HG03280 (cell line): ENCODE results near the gene TLE1.
"Not testable (repeated sequence)": the region's sequence is repeated elsewhere in the genome, so short reads cannot be mapped to it uniquely, and the experiment has no call there.

Experiments used
- ATAC-seq: cut with Tn5 transposase; IDR thresholded peaks from one replicate; pipeline ENCODE4 v1.9.1; 2021; ENCODE audit warnings: mild to moderate bottlenecking, moderate library complexity; ENCODE audit not compliant: unreplicated experiment

TLE1 gene

DNA sequence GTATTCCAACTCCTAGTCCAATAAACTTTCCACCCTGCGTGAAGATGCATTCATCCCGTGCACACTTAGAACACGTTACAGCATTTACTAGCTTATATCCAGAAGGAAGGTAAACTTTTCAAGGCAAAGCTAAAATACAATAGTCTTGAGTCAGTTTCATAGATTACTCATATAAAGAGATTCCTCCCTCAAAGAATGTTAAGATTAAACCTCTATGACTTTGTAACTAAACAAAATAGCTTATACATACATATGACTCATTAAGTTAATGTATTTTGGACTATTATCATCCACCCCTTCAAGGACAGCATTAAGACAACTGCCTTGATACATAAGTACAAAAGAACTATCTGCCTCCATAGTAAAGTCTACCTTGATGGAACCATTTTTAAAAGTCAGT, 36.1 kb downstream of the TLE1 start:
- no peak for ATAC-seq

DNA sequence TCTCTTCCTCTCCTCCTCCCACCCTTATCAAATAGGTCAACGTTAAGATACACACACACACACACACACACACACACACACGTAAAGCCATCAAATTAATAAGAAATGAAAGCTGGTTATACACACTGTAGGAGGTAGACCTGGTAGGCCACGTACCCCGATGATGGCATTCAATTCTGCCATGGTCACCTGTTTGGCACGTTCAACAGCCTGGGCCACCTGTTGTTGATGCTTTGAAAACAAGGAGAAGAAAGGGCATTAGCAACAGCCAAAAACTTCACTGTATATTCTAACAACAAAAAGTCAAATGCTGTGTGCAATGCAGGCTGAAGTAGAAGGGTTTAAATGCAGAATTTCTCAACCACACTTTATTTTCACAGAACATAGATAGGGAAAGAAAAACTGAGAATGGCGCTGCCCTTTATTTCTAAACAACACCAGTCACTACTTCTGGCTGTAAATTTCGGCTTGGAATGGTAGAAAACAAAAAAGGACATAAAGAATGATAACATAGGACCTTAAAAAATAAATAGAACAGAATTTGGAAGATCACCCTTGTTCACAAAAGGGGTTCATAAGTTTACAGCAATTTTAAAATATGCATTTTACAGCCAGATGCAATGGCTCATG, 37.2 kb downstream of the TLE1 start:
- ATAC-seq: no peak

DNA sequence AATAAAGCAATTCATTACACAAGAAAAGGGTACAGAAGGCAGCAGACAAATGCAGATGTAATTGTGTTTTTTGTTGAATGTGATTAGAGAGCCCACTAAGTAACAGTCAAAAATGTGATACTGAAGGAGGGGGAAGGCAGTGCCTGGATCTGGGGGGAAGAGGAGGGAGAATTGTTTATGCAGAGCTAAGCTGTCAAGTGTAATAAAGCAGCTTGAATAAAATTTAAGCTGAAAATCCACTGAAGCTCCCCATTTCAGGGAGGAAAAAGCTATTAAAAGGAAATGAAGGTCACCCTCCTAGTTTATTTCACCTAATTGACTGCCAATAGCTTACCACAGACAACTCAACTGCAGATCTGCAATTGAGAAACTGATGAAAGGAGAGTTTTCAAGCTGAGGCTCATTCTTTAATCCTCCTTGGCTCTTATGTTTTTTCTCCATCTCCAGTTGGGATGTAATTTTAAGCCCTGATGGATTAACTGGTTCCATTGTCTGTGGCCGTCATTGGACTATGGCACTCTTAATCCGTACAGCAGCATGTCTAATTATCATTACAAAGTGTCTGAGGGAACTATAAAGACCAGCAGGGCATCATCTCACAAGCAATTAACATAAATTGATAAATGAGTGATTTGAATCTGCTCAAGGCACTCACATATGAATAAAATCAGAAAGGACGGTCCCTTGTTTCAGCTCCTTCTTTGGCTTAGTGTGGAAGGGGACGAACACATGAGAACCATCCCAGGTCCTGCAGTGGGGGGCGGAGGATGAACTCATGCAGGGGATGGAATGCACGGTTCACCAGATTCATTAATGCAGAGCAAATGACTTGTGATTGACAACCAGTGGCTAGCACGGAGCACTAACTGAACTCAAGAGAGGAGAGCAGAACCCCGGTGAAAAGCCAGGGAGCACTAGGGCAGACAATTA, 38.5 kb downstream of the TLE1 start:
- ATAC-seq: no peak

GRCh38 chr9:81649475-81650240, 39.7 kb downstream of the TLE1 start:
- no peak for ATAC-seq

DNA sequence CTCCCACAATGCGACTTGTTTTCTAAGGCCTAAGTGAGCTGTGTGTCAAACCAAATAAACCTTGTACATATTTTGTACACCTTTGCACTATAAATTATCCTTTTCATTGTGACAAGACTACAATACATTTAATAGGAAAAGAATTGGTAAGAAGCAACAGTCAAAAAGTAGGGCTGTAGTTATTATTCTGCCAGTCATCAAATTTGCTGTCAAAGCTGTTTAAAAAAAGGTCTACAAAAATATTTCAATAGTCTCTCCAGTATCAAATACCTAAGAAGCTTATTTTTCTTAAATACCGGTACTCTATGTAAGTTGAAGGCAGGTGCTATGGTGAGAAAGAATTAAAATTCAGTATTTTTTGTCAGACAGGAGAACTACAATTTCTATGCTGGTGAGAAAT, 40.5 kb downstream of the TLE1 start:
- no peak for ATAC-seq

DNA sequence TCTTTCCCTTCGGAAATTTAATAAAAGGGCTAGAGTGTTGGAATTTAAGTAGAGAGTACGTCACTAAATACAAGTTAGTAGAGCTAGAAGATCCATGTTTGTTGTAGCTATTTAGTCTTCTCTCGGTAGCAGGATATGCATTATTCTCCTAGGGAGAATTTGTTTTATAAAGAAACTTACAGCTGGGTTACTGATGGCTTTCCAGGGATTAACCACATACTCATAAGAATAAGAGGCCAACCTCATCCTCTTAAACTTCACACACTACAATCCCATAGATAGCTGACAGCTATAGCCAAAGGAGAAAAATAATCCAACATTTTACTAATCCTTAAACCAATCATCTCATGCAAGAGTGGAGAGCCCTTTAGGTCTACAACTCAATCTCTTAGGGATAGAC, 43.0 kb downstream of the TLE1 start:
- no peak for ATAC-seq

- not testable (repeated sequence) for ATAC-seq
Measured at GRCh38 chr9:81644513-81644912, 44.8 kb downstream of the TLE1 start.

DNA sequence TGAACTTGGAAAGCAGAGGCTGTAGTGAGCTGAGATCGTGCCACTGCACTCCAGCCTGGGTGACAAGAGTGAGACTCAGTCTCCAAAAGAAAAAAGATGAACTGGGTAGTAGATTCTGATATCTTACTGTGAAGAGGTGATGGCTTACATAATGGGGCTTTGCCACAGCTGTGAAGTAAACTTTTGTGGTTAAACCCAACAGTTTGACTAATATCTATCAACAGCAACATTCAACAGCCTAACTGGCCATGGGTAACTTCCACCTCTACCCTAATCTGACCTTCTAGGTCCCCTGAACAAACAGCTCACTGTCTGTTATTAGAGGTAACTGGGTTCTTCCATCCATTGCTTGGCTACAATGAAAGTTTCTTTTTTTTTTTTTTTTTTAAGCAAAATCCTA, 52.1 kb downstream of the TLE1 start:
- ATAC-seq: peak; percentile 71

GRCh38 chr9:81636255-81636599, 53.1 kb downstream of the TLE1 start:
- no peak for ATAC-seq

- no peak for ATAC-seq
Measured at GRCh38 chr9:81635521-81636254, 53.7 kb downstream of the TLE1 start.

GRCh38 chr9:81634915-81635516, 54.3 kb downstream of the TLE1 start:
- no peak for ATAC-seq

- ATAC-seq: no peak
Measured at GRCh38 chr9:81633952-81634854, 55.1 kb downstream of the TLE1 start.

DNA sequence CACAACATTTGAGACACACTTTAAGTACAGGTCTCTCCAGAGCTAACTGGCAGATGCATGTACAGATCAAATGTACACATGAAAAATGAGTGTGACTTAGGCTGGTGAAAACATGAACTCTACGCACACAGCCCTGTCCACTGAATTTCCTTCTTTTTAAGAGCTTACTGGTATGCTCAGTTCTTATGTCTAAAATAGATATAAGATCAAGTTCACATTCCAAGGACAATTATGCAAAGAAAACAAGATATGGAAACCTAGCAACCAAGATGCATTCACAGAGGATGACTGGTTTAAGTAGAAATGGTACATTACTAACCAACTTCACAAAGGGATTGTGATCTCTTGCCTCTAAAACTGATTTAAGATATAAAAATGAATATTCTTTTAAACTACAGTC, 56.7 kb downstream of the TLE1 start:
- ATAC-seq: no peak

GRCh38 chr9:81631218-81631745, 58.1 kb downstream of the TLE1 start:
- ATAC-seq: no peak

GRCh38 chr9:81629440-81629839, 59.9 kb downstream of the TLE1 start:
- no peak for ATAC-seq

GRCh38 chr9:81628897-81629296, 60.5 kb downstream of the TLE1 start:
- no peak for ATAC-seq

DNA sequence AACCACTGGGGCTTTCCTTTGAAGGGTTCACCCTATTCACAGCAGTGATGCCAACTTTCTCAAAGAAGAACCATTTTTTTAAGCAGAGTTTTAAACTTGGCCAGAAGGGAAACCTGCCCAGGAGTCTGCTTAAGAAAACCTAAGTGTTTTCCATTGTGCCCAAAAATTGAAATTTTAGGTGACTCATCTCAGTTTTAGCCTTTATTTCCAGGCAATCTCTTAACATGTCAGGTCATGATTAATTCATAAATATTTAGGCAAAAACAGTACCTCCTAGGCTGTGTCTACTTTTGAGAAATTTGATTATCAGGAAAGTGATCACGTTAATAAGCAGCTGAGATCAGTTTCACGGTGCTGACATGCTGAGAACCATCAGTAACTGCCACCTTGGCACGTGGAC, 61.9 kb downstream of the TLE1 start:
- no peak for ATAC-seq

GRCh38 chr9:81626511-81626910, 62.8 kb downstream of the TLE1 start:
- no peak for ATAC-seq

GRCh38 chr9:81625969-81626368, 63.4 kb downstream of the TLE1 start:
- no peak for ATAC-seq
